ENCODE data around the gene TREML1. TPM values are rescaled to one million over a fixed set of nuclear protein-coding genes. Genes with fewer than 3 reads are reported as not detected.

The TREML1 gene
- total and polyA plus RNA-seq, 9 of the 15 experiments (the other 6 are each of a cell fraction or from before 2014, with no cell fraction given), result not detected

DNA sequence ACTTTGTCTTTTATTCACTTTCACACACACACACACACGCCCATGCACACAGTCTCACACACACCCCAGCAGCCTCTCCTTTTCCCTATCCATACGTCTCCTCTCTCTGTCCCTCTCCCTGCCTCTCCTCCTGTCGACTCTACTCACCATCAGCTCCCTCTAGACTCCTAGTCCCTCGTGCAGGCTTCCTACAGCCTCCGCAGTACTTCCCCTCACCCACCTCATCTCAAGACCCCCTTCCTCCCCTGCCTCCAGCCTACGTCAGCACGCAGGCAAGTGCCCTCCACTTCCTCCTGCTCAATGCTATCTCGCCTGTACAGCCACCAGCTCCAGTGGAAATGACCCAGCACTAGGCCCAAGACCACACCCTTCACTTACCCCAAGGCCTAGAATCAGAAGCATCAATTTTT, 47.6 kb upstream of the TREML1 start (continued):
- TF ChIP-seq HOMEZ (CRISPR knock-in tag; IDR thresholded peaks at IDR 0.05), result no peak
- TF ChIP-seq, protein P1, sequence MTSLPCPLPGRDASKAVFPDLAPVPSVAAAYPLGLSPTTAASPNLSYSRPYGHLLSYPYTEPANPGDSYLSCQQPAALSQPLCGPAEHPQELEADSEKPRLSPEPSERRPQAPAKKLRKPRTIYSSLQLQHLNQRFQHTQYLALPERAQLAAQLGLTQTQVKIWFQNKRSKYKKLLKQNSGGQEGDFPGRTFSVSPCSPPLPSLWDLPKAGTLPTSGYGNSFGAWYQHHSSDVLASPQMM (CRISPR knock-in tag; IDR thresholded peaks at IDR 0.05), result no peak
- TF ChIP-seq ZNF696 (CRISPR knock-in tag; conservative IDR thresholded peaks at IDR 0.05), result no peak
- TF ChIP-seq ETS2 (tag; IDR thresholded peaks at IDR 0.05; ENCODE audit: borderline replicate concordance, poor library complexity, severe bottlenecking), result no peak
- 0 out of 4 replicates have a peak, but pooled peaks of 1 of the 2 experiments have one; percentile 37 for TF ChIP-seq MAZ (CRISPR knock-in tag; conservative IDR thresholded peaks at IDR 0.05 in 1 of 2, IDR thresholded peaks at IDR 0.05 in 1 of 2)
- TF ChIP-seq ZNF316 (IDR thresholded peaks at IDR 0.05), result peak; percentile 62
- TF ChIP-seq ZNF445 (CRISPR knock-in tag; IDR thresholded peaks at IDR 0.05; ENCODE audit: low read depth), result no peak
- peak; percentile 83 for TF ChIP-seq SMARCE1 (IDR thresholded peaks at IDR 0.05)
- TF ChIP-seq ZNF444 (CRISPR knock-in tag; IDR thresholded peaks at IDR 0.05), result no peak
- TF ChIP-seq, protein P2, sequence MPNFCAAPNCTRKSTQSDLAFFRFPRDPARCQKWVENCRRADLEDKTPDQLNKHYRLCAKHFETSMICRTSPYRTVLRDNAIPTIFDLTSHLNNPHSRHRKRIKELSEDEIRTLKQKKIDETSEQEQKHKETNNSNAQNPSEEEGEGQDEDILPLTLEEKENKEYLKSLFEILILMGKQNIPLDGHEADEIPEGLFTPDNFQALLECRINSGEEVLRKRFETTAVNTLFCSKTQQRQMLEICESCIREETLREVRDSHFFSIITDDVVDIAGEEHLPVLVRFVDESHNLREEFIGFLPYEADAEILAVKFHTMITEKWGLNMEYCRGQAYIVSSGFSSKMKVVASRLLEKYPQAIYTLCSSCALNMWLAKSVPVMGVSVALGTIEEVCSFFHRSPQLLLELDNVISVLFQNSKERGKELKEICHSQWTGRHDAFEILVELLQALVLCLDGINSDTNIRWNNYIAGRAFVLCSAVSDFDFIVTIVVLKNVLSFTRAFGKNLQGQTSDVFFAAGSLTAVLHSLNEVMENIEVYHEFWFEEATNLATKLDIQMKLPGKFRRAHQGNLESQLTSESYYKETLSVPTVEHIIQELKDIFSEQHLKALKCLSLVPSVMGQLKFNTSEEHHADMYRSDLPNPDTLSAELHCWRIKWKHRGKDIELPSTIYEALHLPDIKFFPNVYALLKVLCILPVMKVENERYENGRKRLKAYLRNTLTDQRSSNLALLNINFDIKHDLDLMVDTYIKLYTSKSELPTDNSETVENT (CRISPR knock-in tag; IDR thresholded peaks at IDR 0.05), result no peak
- TF ChIP-seq CTBP1 (IDR thresholded peaks at IDR 0.05; ENCODE audit: borderline replicate concordance), result 0 out of 2 replicates have a peak, but pooled peaks have one; percentile 57
- TF ChIP-seq HNRNPLL (IDR thresholded peaks at IDR 0.05; ENCODE audit: low read depth, low read length, poor library complexity, severe bottlenecking), result no peak
- peak; percentile 92 for TF ChIP-seq SPI1 (IDR thresholded peaks at IDR 0.05; ENCODE audit: borderline replicate concordance, low read depth, low read length)
- no peak for TF ChIP-seq BHLHE40 (IDR thresholded peaks at IDR 0.05; ENCODE audit: low read length)
- peak; percentile 42; the same call in 1 of the 2 replicates for TF ChIP-seq SMAD4 (CRISPR knock-in tag; conservative IDR thresholded peaks at IDR 0.05)
- peak; percentile 92 for TF ChIP-seq CREM (IDR thresholded peaks at IDR 0.05; ENCODE audit: low read depth)
- TF ChIP-seq HDAC1 (IDR thresholded peaks at IDR 0.05), result peak in 1 of 2 experiments; percentile 47; a peak in 1 of 4 replicates
- TF ChIP-seq NFRKB (IDR thresholded peaks at IDR 0.05; ENCODE audit: low read depth), result peak; percentile 68; the same call in 1 of the 2 replicates
- no peak for TF ChIP-seq SAFB (IDR thresholded peaks at IDR 0.05; ENCODE audit: borderline replicate concordance, low read depth, low read length)
- 0 out of 2 replicates have a peak, but pooled peaks have one; percentile 60 for TF ChIP-seq NBN (IDR thresholded peaks at IDR 0.05; ENCODE audit: low read depth)
- no peak for TF ChIP-seq POLR2B (IDR thresholded peaks at IDR 0.05; ENCODE audit: low read depth, partially characterized antibody)
- TF ChIP-seq ZMIZ1 (IDR thresholded peaks at IDR 0.05; ENCODE audit: low read depth in 2 of 2, low read length in 2 of 2), result peak in 1 of 2 experiments; percentile 60; a peak in 1 of 4 replicates

Data from K562 (cell line).